OCI-LY3 (cell line): ENCODE results near the gene DGKB.

Experiments
- H2AFZ ChIP-seq: fragments of 200-600, 300-600 bp; shearing (Covaris generic); 2 replicates; pipeline ENCODE4 v1.6.0; 2014; ENCODE audit warnings: antibody characterized with exemption, low read depth, low read length
- H3K27ac ChIP-seq: fragments of 200-600, 300-600 bp; sonication (generic); 2 replicates; pipeline ENCODE4 v1.5.1; 2014; ENCODE audit warnings: mild to moderate bottlenecking, low read length, moderate library complexity, mixed read lengths
- H3K27me3 ChIP-seq: fragments of 200-600, 300-600 bp; sonication (generic); 2 replicates; pipeline ENCODE4 v1.6.1; 2014; ENCODE audit warnings: low read depth, low read length, mixed read lengths
- H3K36me3 ChIP-seq: fragments of 200-600, 300-600 bp; sonication (generic); replicated peaks from 2 replicates; pipeline ENCODE3; 2014; ENCODE audit warnings: low read depth, low read length, mixed read lengths
- H3K4me1 ChIP-seq: fragments of 300-600, 200-600 bp; sonication (generic); 2 replicates; pipeline ENCODE4 v1.6.1; 2014; ENCODE audit warnings: low read length, mixed read lengths
- H3K4me2 ChIP-seq: fragments of 200-600, 300-600 bp; sonication (generic); 2 replicates; pipeline ENCODE4 v1.6.1; 2014; ENCODE audit warnings: low read length, mixed read lengths
- H3K4me3 ChIP-seq: fragments of 300-600, 200-600 bp; sonication (generic); 2 replicates; pipeline ENCODE4 v1.5.1; 2014; ENCODE audit warnings: antibody characterized with exemption, mild to moderate bottlenecking, low read length, moderate library complexity
- H3K79me2 ChIP-seq: fragments of 300-600, 200-600 bp; shearing (Covaris generic); 2 replicates; pipeline ENCODE4 v1.6.1; 2014; ENCODE audit warnings: mild to moderate bottlenecking, low read length, mixed read lengths
- H3K9ac ChIP-seq: fragments of 300-600, 200-600 bp; shearing (Covaris generic); 2 replicates; pipeline ENCODE4 v1.6.0; 2014; ENCODE audit warnings: mild to moderate bottlenecking, low read length, moderate library complexity
- H3K9me3 ChIP-seq: fragments of 200-600, 300-600 bp; shearing (Covaris generic); 2 replicates; pipeline ENCODE4 v1.6.1; 2014; ENCODE audit warnings: low read length, mixed read lengths; ENCODE audit not compliant: insufficient read depth
- H4K20me1 ChIP-seq: fragments of 200-600, 300-600 bp; sonication (generic); 2 replicates; pipeline ENCODE4 v1.6.1; 2016; ENCODE audit warnings: low read length, mixed read lengths; ENCODE audit not compliant: insufficient read depth
- EZH2phosphoT487 ChIP-seq: fragments of 200-600 bp; shearing (Covaris generic); IDR thresholded peaks from 2 replicates; pipeline ENCODE4 v1.6.1; 2018; ENCODE audit warnings: antibody characterized with exemption, mixed run types, low read depth
- TF ChIP-seq, protein P1 (sequence below): fragments of 200-600, 300-600 bp; sonication (generic); IDR thresholded peaks from 2 replicates; pipeline ENCODE4 v1.5.1; 2014; ENCODE audit warnings: antibody characterized with exemption, low read length, low read depth

The DGKB gene

DNA sequence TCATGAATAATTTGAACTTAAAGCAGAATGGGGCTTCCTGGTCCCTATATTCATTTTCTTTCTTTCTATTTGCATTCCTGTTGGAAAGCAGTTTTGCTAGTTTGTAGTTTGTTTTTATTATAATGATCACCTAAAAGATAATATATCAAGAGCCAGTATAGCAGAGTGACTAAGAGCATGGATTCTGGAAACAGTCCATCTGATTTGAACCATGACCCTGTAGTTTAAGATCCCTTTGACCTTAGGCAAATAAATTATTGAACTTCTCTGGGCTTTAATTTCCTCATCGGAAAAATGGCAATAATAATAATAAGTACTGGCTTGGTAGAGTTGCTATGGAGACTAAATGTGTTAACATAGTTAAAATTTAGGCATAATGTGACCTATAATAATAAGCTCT lies 76.1 kb downstream of the DGKB start:
- Histone ChIP-seq H3K36me3 (no peaks in the 10 kb centered on the region), H3K27me3 (no peaks in the 10 kb centered on the region), H3K4me2 (no peak overlapping the region), H3K9ac (no peak overlapping the region), H3K4me1 (no peaks in the 10 kb centered on the region), H3K27ac (no peak overlapping the region), H3K9me3 (no peaks in the 10 kb centered on the region), H4K20me1 (no peaks in the 10 kb centered on the region), H3K4me3 (no peak overlapping the region), H2AFZ (no peak overlapping the region), H3K79me2 (no peaks in the 10 kb centered on the region)
- no peak for TF ChIP-seq EZH2phosphoT487
- TF ChIP-seq, protein P1, sequence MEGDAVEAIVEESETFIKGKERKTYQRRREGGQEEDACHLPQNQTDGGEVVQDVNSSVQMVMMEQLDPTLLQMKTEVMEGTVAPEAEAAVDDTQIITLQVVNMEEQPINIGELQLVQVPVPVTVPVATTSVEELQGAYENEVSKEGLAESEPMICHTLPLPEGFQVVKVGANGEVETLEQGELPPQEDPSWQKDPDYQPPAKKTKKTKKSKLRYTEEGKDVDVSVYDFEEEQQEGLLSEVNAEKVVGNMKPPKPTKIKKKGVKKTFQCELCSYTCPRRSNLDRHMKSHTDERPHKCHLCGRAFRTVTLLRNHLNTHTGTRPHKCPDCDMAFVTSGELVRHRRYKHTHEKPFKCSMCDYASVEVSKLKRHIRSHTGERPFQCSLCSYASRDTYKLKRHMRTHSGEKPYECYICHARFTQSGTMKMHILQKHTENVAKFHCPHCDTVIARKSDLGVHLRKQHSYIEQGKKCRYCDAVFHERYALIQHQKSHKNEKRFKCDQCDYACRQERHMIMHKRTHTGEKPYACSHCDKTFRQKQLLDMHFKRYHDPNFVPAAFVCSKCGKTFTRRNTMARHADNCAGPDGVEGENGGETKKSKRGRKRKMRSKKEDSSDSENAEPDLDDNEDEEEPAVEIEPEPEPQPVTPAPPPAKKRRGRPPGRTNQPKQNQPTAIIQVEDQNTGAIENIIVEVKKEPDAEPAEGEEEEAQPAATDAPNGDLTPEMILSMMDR, result no peak

DNA sequence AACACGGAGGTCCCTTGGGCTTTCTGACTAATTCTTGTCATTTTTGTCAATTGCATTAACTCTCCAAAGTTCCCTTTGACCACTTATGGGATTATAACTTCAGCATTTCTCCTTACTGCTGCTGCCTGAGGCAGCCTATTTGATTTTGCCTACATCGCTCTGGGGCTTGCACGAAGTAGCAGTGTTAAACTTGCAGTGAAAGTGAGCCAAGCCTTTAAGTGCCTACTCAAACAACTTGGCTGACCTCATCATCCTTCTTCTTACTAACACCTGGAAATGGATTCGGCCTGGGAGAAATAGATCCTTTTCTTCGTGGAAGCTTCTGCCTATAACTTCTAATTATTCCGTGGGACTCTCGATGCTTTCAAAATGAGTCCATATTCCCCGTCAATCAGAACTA lies 76.6 kb downstream of the DGKB start:
- no peak overlapping the region for H3K4me3 ChIP-seq
- H3K4me2 ChIP-seq, result no peak overlapping the region
- no peaks in the 10 kb centered on the region for H3K27me3 ChIP-seq
- H3K4me1 ChIP-seq, result no peaks in the 10 kb centered on the region
- no peak overlapping the region for H2AFZ ChIP-seq
- no peaks in the 10 kb centered on the region for H3K36me3 ChIP-seq
- no peaks in the 10 kb centered on the region for H3K79me2 ChIP-seq
- no peak overlapping the region for H3K27ac ChIP-seq
- H3K9ac ChIP-seq, result no peak overlapping the region
- TF ChIP-seq, protein P1, result no peak
- TF ChIP-seq EZH2phosphoT487, result no peak
- no peaks in the 10 kb centered on the region for H4K20me1 ChIP-seq
- no peaks in the 10 kb centered on the region for H3K9me3 ChIP-seq

DNA sequence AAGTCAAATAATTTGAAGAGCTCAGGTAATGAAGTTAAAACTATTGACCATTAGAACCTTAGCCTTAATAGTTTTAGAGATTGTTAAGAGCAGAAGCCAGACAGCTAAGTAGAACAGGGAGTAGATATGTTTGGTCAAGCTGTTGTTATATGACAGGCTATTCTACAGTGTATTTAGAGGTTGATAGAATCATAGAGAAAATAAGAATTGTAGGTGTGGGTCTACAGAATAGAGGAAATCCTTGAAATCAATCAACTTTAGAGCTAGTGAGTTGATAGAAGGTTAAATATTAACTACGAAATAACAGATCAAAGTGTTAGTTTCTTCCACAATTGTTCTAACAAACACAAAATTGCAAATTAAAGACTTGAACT lies 80.1 kb downstream of the DGKB start:
- no peaks in the 10 kb centered on the region for H3K9me3 ChIP-seq
- H3K4me3 ChIP-seq, result no peak overlapping the region
- H3K4me1 ChIP-seq, result no peaks in the 10 kb centered on the region
- no peak overlapping the region for H3K9ac ChIP-seq
- no peaks in the 10 kb centered on the region for H3K36me3 ChIP-seq
- TF ChIP-seq, protein P1, result no peak
- no peak for TF ChIP-seq EZH2phosphoT487
- H4K20me1 ChIP-seq, result no peaks in the 10 kb centered on the region
- H3K79me2 ChIP-seq, result no peaks in the 10 kb centered on the region
- no peak overlapping the region for H2AFZ ChIP-seq
- H3K27ac ChIP-seq, result no peak overlapping the region
- no peak overlapping the region for H3K4me2 ChIP-seq
- no peaks in the 10 kb centered on the region for H3K27me3 ChIP-seq

DNA sequence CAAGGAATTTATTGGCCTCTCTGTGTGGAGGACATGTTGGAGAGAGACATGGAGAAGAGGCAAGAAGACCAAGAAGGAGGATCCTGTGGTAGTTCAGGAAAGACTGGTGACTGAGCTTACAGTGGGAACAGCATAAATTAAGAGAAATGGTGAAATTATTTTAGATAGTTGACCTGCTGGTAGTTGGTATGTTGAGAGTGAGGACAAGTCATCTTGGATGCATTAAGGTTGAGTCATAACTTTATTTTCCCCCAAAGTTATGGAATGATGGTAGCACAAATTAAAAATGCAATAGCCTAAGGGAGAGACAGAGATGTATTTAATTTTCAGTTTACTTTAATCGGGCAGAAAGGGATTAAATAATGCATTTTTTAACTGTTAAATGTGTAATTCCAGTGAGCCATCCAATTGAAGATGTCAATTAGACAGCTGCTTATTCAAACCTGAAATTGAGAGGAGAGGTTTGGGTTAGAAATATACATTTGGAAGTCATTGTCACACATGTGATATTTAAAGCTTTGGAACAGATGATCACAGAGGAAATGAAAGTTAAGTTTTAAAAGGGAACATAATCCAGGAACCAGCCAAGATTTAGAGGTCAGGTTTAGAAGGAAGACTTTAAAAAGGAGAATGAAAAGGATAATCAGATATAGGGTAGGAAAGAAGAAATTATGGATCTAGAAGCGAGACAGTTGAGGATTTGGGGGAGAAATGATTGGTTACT lies 80.6 kb downstream of the DGKB start:
- Histone ChIP-seq H4K20me1 (no peaks in the 10 kb centered on the region), H3K27me3 (no peaks in the 10 kb centered on the region), H3K4me1 (no peaks in the 10 kb centered on the region), H3K36me3 (no peaks in the 10 kb centered on the region), H2AFZ (no peak overlapping the region), H3K79me2 (no peaks in the 10 kb centered on the region), H3K27ac (no peak overlapping the region), H3K9me3 (no peaks in the 10 kb centered on the region), H3K9ac (no peak overlapping the region), H3K4me3 (no peak overlapping the region), H3K4me2 (no peak overlapping the region)
- TF ChIP-seq EZH2phosphoT487, result no peak
- TF ChIP-seq, protein P1, result no peak
